AG04449 (cell line): ENCODE measurements around the gene CRAT.

ENCODE experiments used
- CTCF ChIA-PET: fragments of 350-600 bp; formaldehyde crosslinking; extraction: SDS; loops from one replicate; lab custom pipeline; 2021; ENCODE audit warnings: antibody characterized with exemption; lab: Yijun Ruan, JAX
- POLR2A ChIA-PET: fragments of 400-600, 350-600 bp; formaldehyde crosslinking; extraction: SDS; loops from one replicate; lab custom pipeline; 2020; ENCODE audit warnings: antibody characterized with exemption, inconsistent platforms; lab: Yijun Ruan, JAX
- DNase-seq: peaks from one replicate; pipeline ENCODE4 v3.0.0-alpha.2; 2010; ENCODE audit warnings: low read depth, low spot score
- H3K4me3 ChIP-seq: 2 replicates; pipeline ENCODE4 v1.5.1; 2011; ENCODE audit warnings: low read depth, mild to moderate bottlenecking, control low read depth, low read length
- TF ChIP-seq, protein P1 (sequence below): IDR thresholded peaks from one replicate; pipeline ENCODE4 v1.5.1; 2011; ENCODE audit warnings: mild to moderate bottlenecking, moderate library complexity, low read length, control low read depth, inconsistent platforms; ENCODE audit not compliant: insufficient read depth; ENCODE audit errors: missing control alignments

Gene CRAT

GRCh38 chr9:129140397-129141065, 29.9 kb upstream of the CRAT start:
- H3K4me3 ChIP-seq = peak overlapping the region; percentile 50
- POLR2A ChIA-PET = interaction anchor here (0.6 to 11.6 kb wide), 22 partner anchors 9 to 500 kb away, joined by 3 to 233 read pairs (median 5); partner anchors contain the start of genes C9orf50, CRAT, IER5L and NTMT1
- DNase-seq = no peak
- CTCF ChIA-PET = interaction anchor here (0.7 to 24.0 kb wide), 25 partner anchors 10 to 649 kb away, joined by 3 to 735 read pairs (median 9); partner anchors contain the start of genes ASB6, C9orf50, IER5L and NTMT1
- TF ChIP-seq, protein P1, sequence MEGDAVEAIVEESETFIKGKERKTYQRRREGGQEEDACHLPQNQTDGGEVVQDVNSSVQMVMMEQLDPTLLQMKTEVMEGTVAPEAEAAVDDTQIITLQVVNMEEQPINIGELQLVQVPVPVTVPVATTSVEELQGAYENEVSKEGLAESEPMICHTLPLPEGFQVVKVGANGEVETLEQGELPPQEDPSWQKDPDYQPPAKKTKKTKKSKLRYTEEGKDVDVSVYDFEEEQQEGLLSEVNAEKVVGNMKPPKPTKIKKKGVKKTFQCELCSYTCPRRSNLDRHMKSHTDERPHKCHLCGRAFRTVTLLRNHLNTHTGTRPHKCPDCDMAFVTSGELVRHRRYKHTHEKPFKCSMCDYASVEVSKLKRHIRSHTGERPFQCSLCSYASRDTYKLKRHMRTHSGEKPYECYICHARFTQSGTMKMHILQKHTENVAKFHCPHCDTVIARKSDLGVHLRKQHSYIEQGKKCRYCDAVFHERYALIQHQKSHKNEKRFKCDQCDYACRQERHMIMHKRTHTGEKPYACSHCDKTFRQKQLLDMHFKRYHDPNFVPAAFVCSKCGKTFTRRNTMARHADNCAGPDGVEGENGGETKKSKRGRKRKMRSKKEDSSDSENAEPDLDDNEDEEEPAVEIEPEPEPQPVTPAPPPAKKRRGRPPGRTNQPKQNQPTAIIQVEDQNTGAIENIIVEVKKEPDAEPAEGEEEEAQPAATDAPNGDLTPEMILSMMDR = no peak

DNA sequence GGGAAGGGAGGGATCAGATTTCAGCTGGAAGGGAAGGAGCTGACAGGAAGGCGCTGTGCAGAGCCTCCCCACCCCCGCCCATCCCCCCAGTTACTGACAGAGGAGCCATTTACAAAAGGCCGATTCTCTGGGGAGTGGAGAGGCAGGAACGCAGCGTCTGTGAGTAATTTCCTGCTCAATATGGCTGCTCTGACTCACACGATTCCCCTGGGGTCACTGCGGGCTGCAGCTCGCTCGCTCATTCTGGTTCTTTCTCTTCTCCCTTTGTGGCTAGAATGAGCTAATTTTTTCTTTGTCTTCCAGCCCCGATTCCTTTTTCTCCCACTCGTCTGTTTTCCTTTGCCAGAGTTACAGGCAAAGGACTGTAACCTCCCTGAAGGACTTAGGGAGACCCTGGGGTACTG, 29.4 kb upstream of the CRAT start:
- DNase-seq = peak; percentile 99
- CTCF ChIA-PET = interaction anchor here (0.6 to 24.0 kb wide), 29 partner anchors 9 to 650 kb away, joined by 3 to 735 read pairs (median 7); partner anchors contain the start of genes ASB6, C9orf50, IER5L and NTMT1
- TF ChIP-seq, protein P1 = no peak
- peak overlapping the region; percentile 50 for H3K4me3 ChIP-seq
- POLR2A ChIA-PET = interaction anchor here (0.6 to 11.6 kb wide), 23 partner anchors 9 to 501 kb away, joined by 3 to 233 read pairs (median 5); partner anchors contain the start of genes C9orf50, CRAT, IER5L and NTMT1

- peak overlapping the region; percentile 57 for H3K4me3 ChIP-seq
- ChIA-PET POLR2A (interaction anchor here (0.6 to 11.6 kb wide), 26 partner anchors 8 to 502 kb away, joined by 3 to 233 read pairs (median 4); partner anchors contain the start of genes C9orf50, CRAT, IER5L and NTMT1), CTCF (interaction anchor here (0.6 to 24.0 kb wide), 55 partner anchors 8 to 651 kb away, joined by 3 to 735 read pairs (median 5); partner anchors contain the start of genes ASB6, C9orf50, CRAT and IER5L)
- no peak for DNase-seq
- TF ChIP-seq, protein P1 = peak; percentile 68
Measured at GRCh38 chr9:129139233-129139992, 28.8 kb upstream of the CRAT start.

GRCh38 chr9:129138476-129139232, 28.1 kb upstream of the CRAT start:
- no peak for DNase-seq
- TF ChIP-seq, protein P1 = no peak
- ChIA-PET POLR2A (interaction anchor here (0.6 to 11.6 kb wide), 12 partner anchors 28 to 568 kb away, joined by 3 to 233 read pairs (median 6); partner anchors contain the start of genes C9orf50 and IER5L), CTCF (interaction anchor here (0.7 to 24.0 kb wide), 48 partner anchors 8 to 652 kb away, joined by 3 to 735 read pairs (median 6); partner anchors contain the start of genes ASB6, C9orf50, CRAT and IER5L)
- H3K4me3 ChIP-seq = no peak overlapping the region

GRCh38 chr9:129138144-129138462, 27.5 kb upstream of the CRAT start:
- H3K4me3 ChIP-seq = no peak overlapping the region
- CTCF ChIA-PET = interaction anchor here (0.9 to 24.0 kb wide), 26 partner anchors 12 to 646 kb away, joined by 3 to 735 read pairs (median 9); partner anchors contain the start of genes ASB6, C9orf50, CRAT and IER5L
- TF ChIP-seq, protein P1 = no peak
- POLR2A ChIA-PET = interaction anchor here (0.6 to 11.6 kb wide), 5 partner anchors 36 to 569 kb away, joined by 3 to 233 read pairs (median 28); partner anchors contain the start of gene IER5L
- no peak for DNase-seq
